Testis (tissue), 2 donors: ENCODE results near the gene SCEL.

Experiments
- CTCF ChIP-seq, 3 experiments: fragments of 450-650 bp in 2 of 3; fragments of 200-600 bp in 1 of 3; sonication (generic) in 1 of 3; IDR thresholded peaks; one replicate each; pipeline ENCODE4 v1.5.1; 2016 to 2019; ENCODE audit warnings: antibody characterized with exemption in 3 of 3, mild to moderate bottlenecking in 2 of 3, moderate library complexity in 1 of 3
- POLR2A ChIP-seq: fragments of 450-650 bp; IDR thresholded peaks from one replicate; pipeline ENCODE4 v1.6.1; 2017; ENCODE audit warnings: antibody characterized with exemption, mild to moderate bottlenecking, moderate library complexity

GRCh38 chr13:77687799-77688198 lies 152.3 kb downstream of the SCEL start:
- TF ChIP-seq CTCF (IDR thresholded peaks at IDR 0.05) (no peak), POLR2A (no peak)
